GM11168 (cell line): Measurements from ENCODE around the gene EMX1.

ENCODE experiments used
- in situ Hi-C: fragments of 300-500 bp; cut with MboI; formaldehyde crosslinking; loops from one replicate; pipeline ENCODE4 v1.12.0; 2022; ENCODE audit warnings: low sequenced_read_pairs; ENCODE audit not compliant: unreplicated experiment

The EMX1 gene

GRCh38 chr2:72917138-72917876, at the start of gene EMX1:
Gene EMX1 (plus strand): TSS chr2:72917519. CDS start chr2:72917853, 334 bp downstream.
- in situ Hi-C loops: no loop called here

- in situ Hi-C loops: no loop called here
Observed at GRCh38 chr2:72871060-72871459, 46.3 kb upstream of the EMX1 start.

- in situ Hi-C loops: no loop called here
Observed at GRCh38 chr2:72871880-72872279, 45.4 kb upstream of the EMX1 start.

- in situ Hi-C loops: no loop called here
Observed at GRCh38 chr2:72883356-72883962, 33.9 kb upstream of the EMX1 start.

- in situ Hi-C loops: no loop called here
Observed at GRCh38 chr2:72886505-72887031, 30.8 kb upstream of the EMX1 start.

GRCh38 chr2:72887032-72887739, 30.1 kb upstream of the EMX1 start, which contains the start of gene SPR:
Gene SPR (plus strand): TSS chr2:72887408. CDS start chr2:72887433, 25 bp downstream.
- in situ Hi-C loops: no loop called here

GRCh38 chr2:72887740-72888437, 29.4 kb upstream of the EMX1 start:
- in situ Hi-C loops: no loop called here

GRCh38 chr2:72888438-72889202, 28.7 kb upstream of the EMX1 start:
- in situ Hi-C loops: no loop called here

GRCh38 chr2:72889991-72890390, 27.3 kb upstream of the EMX1 start:
- in situ Hi-C loops: loop anchor here (10.0 kb wide), 1 partner anchor 85 kb away; no protein-coding TSS in a partner anchor

- in situ Hi-C loops: loop anchor here (10.0 kb wide), 1 partner anchor 84 kb away; no protein-coding TSS in a partner anchor
Observed at GRCh38 chr2:72891091-72891818, 26.1 kb upstream of the EMX1 start.

GRCh38 chr2:72892506-72893173, 24.7 kb upstream of the EMX1 start:
- in situ Hi-C loops: loop anchor here (10.0 kb wide), 1 partner anchor 82 kb away; no protein-coding TSS in a partner anchor

- in situ Hi-C loops: loop anchor here (10.0 kb wide), 1 partner anchor 81 kb away; no protein-coding TSS in a partner anchor
Observed at GRCh38 chr2:72893594-72894319, 23.6 kb upstream of the EMX1 start.

GRCh38 chr2:72894514-72894913, 22.8 kb upstream of the EMX1 start:
- in situ Hi-C loops: loop anchor here (10.0 kb wide), 1 partner anchor 80 kb away; no protein-coding TSS in a partner anchor

GRCh38 chr2:72895154-72895553, 22.2 kb upstream of the EMX1 start:
- in situ Hi-C loops: loop anchor here (10.0 kb wide), 1 partner anchor 80 kb away; no protein-coding TSS in a partner anchor

- in situ Hi-C loops: loop anchor here (10.0 kb wide), 1 partner anchor 79 kb away; no protein-coding TSS in a partner anchor
Observed at GRCh38 chr2:72895759-72896281, 21.5 kb upstream of the EMX1 start.

GRCh38 chr2:72896446-72896845, 20.9 kb upstream of the EMX1 start:
- in situ Hi-C loops: loop anchor here (10.0 kb wide), 1 partner anchor 78 kb away; no protein-coding TSS in a partner anchor
